PC-9 (cell line): ENCODE results near the gene SLC44A5.

ENCODE experiments used
- EZH2 ChIP-seq: fragments of 200-600 bp; sonication (generic); IDR thresholded peaks from 2 replicates; pipeline ENCODE4 v1.8.0; 2017; ENCODE audit warnings: antibody characterized with exemption, low read depth
- TF ChIP-seq, protein P1 (sequence below): fragments of 200-600 bp; sonication (generic); conservative IDR thresholded peaks from 2 replicates; pipeline ENCODE4 v1.6.1; 2017; ENCODE audit warnings: mixed run types, antibody characterized with exemption, mild to moderate bottlenecking, moderate library complexity

DNA sequence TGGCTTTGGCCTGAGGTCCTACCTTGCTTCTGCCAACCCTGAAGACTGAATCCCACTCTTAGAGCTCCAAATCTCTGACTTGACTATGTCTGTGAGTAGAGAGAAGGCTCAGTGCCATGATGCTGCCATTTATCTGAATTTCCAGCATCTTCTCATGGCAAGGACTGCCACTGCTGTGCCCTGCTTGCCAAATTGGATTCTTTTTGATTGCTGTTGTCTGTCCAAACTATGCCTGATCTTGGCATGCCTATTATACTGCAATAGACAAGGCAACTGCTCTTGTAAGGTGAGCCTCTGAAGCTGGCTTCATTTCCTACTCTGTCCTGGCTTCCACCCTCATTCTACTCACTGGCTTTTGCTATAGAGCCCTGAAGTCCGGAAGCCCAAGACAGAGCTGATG lies 210.2 kb downstream of the SLC44A5 start:
- no peak for TF ChIP-seq EZH2
- TF ChIP-seq, protein P1, sequence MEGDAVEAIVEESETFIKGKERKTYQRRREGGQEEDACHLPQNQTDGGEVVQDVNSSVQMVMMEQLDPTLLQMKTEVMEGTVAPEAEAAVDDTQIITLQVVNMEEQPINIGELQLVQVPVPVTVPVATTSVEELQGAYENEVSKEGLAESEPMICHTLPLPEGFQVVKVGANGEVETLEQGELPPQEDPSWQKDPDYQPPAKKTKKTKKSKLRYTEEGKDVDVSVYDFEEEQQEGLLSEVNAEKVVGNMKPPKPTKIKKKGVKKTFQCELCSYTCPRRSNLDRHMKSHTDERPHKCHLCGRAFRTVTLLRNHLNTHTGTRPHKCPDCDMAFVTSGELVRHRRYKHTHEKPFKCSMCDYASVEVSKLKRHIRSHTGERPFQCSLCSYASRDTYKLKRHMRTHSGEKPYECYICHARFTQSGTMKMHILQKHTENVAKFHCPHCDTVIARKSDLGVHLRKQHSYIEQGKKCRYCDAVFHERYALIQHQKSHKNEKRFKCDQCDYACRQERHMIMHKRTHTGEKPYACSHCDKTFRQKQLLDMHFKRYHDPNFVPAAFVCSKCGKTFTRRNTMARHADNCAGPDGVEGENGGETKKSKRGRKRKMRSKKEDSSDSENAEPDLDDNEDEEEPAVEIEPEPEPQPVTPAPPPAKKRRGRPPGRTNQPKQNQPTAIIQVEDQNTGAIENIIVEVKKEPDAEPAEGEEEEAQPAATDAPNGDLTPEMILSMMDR = no peak
